SK-N-SH (cell line): Measurements from ENCODE around the gene MSL1.
A peak's percentile ranks its signal among the peaks of the same experiment; 100 is the strongest.

ENCODE experiments used
- CHD2 ChIP-seq: fragments of 150-350 bp; IDR thresholded peaks from 2 replicates; pipeline ENCODE4 v1.6.1; 2018; ENCODE audit warnings: low read length; ENCODE audit not compliant: partially characterized antibody
- EP300 ChIP-seq, 2 experiments: IDR thresholded peaks; 2 replicates each; pipeline versions ENCODE4 v1.4.0 to v1.6.1; 2012; ENCODE audit warnings: borderline replicate concordance in 1 of 2, low read depth in 1 of 2, low read length in 1 of 2
- EZH2phosphoT487 ChIP-seq: fragments of 200-600 bp; sonication (generic); IDR thresholded peaks from 2 replicates; pipeline ENCODE4 v1.6.1; 2017; ENCODE audit warnings: low read depth, mixed run types, mild to moderate bottlenecking, antibody characterized with exemption, moderate library complexity, borderline replicate concordance
- FOXM1 ChIP-seq: IDR thresholded peaks from 2 replicates; pipeline ENCODE4 v1.4.0; 2012; ENCODE audit warnings: low read depth, mild to moderate bottlenecking
- GABPA ChIP-seq: IDR thresholded peaks from 2 replicates; pipeline ENCODE4 v1.4.0; 2012; ENCODE audit warnings: low read depth, mild to moderate bottlenecking
- GATA2 ChIP-seq: sonication (generic); formaldehyde crosslinking; IDR thresholded peaks from 2 replicates; pipeline ENCODE4 v1.5.0; 2020; ENCODE audit warnings: mild to moderate bottlenecking, missing genetic modification reagents
- JUND ChIP-seq: IDR thresholded peaks from 2 replicates; pipeline ENCODE4 v1.4.0; 2012
- POLR2AphosphoS5 ChIP-seq: IDR thresholded peaks from 2 replicates; pipeline ENCODE4 v1.6.1; 2012; ENCODE audit warnings: low read depth, low read length
- TCF12 ChIP-seq: IDR thresholded peaks from 2 replicates; pipeline ENCODE4 v1.4.0; 2012
- TF ChIP-seq, protein P1 (sequence below): IDR thresholded peaks from 2 replicates; pipeline ENCODE4 v1.6.1; 2012; ENCODE audit warnings: mild to moderate bottlenecking, low read depth, low read length, moderate library complexity
- TF ChIP-seq, protein P2 (sequence below): fragments of 200-600 bp; sonication (generic); IDR thresholded peaks from 2 replicates; pipeline ENCODE4 v1.6.1; 2017; ENCODE audit warnings: antibody characterized with exemption, mild to moderate bottlenecking, moderate library complexity
- TF ChIP-seq, protein P3 (sequence below): IDR thresholded peaks from 2 replicates; pipeline ENCODE4 v1.4.0; 2012; ENCODE audit warnings: low read depth
- TF ChIP-seq, protein P4 (sequence below): IDR thresholded peaks from 2 replicates; pipeline ENCODE4; 2012

DNA sequence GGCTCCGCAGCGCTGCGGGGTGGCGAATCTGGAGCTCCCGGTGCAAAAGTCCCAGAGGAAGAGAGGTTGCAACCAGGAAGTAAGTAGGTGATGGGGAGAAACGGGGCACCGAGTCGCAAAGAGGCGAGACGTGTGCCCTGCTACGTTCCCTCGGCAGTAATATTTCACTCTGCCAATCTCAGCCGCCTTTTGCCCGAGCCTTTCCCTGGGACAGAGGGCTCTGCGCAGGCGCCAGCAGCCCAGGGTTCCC lies 21.4 kb upstream of the MSL1 start, which contains the start of gene NR1D1:
- TF ChIP-seq, protein P1, sequence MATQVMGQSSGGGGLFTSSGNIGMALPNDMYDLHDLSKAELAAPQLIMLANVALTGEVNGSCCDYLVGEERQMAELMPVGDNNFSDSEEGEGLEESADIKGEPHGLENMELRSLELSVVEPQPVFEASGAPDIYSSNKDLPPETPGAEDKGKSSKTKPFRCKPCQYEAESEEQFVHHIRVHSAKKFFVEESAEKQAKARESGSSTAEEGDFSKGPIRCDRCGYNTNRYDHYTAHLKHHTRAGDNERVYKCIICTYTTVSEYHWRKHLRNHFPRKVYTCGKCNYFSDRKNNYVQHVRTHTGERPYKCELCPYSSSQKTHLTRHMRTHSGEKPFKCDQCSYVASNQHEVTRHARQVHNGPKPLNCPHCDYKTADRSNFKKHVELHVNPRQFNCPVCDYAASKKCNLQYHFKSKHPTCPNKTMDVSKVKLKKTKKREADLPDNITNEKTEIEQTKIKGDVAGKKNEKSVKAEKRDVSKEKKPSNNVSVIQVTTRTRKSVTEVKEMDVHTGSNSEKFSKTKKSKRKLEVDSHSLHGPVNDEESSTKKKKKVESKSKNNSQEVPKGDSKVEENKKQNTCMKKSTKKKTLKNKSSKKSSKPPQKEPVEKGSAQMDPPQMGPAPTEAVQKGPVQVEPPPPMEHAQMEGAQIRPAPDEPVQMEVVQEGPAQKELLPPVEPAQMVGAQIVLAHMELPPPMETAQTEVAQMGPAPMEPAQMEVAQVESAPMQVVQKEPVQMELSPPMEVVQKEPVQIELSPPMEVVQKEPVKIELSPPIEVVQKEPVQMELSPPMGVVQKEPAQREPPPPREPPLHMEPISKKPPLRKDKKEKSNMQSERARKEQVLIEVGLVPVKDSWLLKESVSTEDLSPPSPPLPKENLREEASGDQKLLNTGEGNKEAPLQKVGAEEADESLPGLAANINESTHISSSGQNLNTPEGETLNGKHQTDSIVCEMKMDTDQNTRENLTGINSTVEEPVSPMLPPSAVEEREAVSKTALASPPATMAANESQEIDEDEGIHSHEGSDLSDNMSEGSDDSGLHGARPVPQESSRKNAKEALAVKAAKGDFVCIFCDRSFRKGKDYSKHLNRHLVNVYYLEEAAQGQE: 0 out of 2 replicates have a peak, but pooled peaks have one; percentile 13
- TF ChIP-seq JUND (no peak), EP300 (IDR thresholded peaks at IDR 0.05; ENCODE audit: borderline replicate concordance in 1 of 2, low read depth in 1 of 2, low read length in 1 of 2) (no peak), POLR2AphosphoS5 (peak; percentile 86), GATA2 (CRISPR knock-in tag) (no peak), CHD2 (no peak), TCF12 (no peak), GABPA (no peak), FOXM1 (no peak), EZH2phosphoT487 (no peak)
- TF ChIP-seq, protein P2, sequence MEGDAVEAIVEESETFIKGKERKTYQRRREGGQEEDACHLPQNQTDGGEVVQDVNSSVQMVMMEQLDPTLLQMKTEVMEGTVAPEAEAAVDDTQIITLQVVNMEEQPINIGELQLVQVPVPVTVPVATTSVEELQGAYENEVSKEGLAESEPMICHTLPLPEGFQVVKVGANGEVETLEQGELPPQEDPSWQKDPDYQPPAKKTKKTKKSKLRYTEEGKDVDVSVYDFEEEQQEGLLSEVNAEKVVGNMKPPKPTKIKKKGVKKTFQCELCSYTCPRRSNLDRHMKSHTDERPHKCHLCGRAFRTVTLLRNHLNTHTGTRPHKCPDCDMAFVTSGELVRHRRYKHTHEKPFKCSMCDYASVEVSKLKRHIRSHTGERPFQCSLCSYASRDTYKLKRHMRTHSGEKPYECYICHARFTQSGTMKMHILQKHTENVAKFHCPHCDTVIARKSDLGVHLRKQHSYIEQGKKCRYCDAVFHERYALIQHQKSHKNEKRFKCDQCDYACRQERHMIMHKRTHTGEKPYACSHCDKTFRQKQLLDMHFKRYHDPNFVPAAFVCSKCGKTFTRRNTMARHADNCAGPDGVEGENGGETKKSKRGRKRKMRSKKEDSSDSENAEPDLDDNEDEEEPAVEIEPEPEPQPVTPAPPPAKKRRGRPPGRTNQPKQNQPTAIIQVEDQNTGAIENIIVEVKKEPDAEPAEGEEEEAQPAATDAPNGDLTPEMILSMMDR: no peak
- TF ChIP-seq, protein P3, sequence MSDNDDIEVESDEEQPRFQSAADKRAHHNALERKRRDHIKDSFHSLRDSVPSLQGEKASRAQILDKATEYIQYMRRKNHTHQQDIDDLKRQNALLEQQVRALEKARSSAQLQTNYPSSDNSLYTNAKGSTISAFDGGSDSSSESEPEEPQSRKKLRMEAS: no peak
- TF ChIP-seq, protein P4, sequence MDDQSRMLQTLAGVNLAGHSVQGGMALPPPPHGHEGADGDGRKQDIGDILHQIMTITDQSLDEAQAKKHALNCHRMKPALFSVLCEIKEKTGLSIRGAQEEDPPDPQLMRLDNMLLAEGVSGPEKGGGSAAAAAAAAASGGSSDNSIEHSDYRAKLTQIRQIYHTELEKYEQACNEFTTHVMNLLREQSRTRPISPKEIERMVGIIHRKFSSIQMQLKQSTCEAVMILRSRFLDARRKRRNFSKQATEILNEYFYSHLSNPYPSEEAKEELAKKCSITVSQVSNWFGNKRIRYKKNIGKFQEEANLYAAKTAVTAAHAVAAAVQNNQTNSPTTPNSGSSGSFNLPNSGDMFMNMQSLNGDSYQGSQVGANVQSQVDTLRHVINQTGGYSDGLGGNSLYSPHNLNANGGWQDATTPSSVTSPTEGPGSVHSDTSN: peak; percentile 40; the same call in 1 of the 2 replicates
